Stomach smooth muscle (tissue), 2 donors: ENCODE results near the gene VSIG10.
A peak's percentile ranks its signal among the peaks of the same experiment; 100 is the strongest.
"Not testable (repeated sequence)": the region's sequence is repeated elsewhere in the genome, so short reads cannot be mapped to it uniquely, and the experiment has no call there.

Experiments
- H3K27ac ChIP-seq: one replicate; pipeline ENCODE4 v1.7.0; 2013; ENCODE audit warnings: mild to moderate bottlenecking, low read length, inconsistent platforms
- H3K27me3 ChIP-seq, 2 donors: one replicate each; pipeline ENCODE4 v1.7.0; 2013; ENCODE audit warnings: low read length in 2 of 2; ENCODE audit not compliant: insufficient read depth in 2 of 2, control insufficient read depth in 1 of 2
- H3K36me3 ChIP-seq, 2 donors: one replicate each; pipeline ENCODE4 v1.7.0; 2013; ENCODE audit warnings: low read length in 2 of 2; ENCODE audit not compliant: control insufficient read depth in 2 of 2, insufficient read depth in 2 of 2
- H3K4me1 ChIP-seq: one replicate; pipeline ENCODE4 v1.7.0; 2013; ENCODE audit warnings: low read length; ENCODE audit not compliant: control insufficient read depth, insufficient read depth
- H3K4me3 ChIP-seq, 2 donors: one replicate each; pipeline ENCODE4 v1.7.0; 2013; ENCODE audit warnings: low read length in 2 of 2
- H3K9ac ChIP-seq, 2 donors: one replicate each; pipeline ENCODE4 v1.7.0; 2013; ENCODE audit warnings: low read length in 2 of 2, mild to moderate bottlenecking in 1 of 2
- H3K9me3 ChIP-seq, 2 donors: one replicate each; pipeline ENCODE4 v1.7.0; 2013; ENCODE audit warnings: low read length in 2 of 2; ENCODE audit not compliant: control insufficient read depth in 2 of 2
- donor health status: healthy.
- donor health status: Pancreatic carcinoma.

The VSIG10 gene

DNA sequence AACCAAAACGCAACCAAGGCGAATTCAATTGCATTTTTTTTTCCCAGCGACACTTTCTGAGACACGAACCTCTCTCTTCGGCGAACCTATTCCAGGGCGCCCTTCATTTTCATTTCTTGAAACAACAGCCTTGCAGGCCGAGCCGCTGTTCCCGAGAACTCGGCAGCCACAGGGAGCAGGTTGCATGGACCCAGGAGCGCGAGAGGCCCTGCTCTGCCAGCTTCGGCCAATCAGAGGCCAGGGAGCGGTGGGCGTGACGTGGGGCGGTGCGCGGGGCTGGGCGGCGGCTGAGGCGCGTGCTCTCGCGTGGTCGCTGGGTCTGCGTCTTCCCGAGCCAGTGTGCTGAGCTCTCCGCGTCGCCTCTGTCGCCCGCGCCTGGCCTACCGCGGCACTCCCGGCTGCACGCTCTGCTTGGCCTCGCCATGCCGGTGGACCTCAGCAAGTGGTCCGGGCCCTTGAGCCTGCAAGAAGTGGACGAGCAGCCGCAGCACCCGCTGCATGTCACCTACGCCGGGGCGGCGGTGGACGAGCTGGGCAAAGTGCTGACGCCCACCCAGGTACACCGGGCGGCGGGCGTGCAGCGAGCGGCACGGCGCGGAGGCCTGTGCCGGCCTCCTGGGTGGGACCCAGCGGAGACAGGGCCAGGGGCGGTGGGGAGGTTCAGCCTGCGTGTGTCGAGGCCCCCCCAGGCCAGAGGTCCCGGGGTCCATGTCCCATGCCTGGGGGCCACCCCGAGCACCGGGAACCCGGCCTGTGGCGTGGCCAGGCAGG, 32.2 kb upstream of the VSIG10 start, which contains the start of gene PEBP1:
PEBP1 (plus strand) TSS at position 337 of the 771 bp plus-strand sequence; CDS start at position 423, 86 bp downstream.
- Histone ChIP-seq H3K4me1 (peaks cover 15% of the 10 kb centered on the region), H3K27me3 (no peaks in the 10 kb centered on the region), H3K9me3 (no peaks in the 10 kb centered on the region), H3K4me3 (peak within 1 kb of the TSS; percentile 90 to 97), H3K27ac (peak within 1 kb of the TSS; percentile 83), H3K9ac (peak within 1 kb of the TSS; percentile 90 to 95), H3K36me3 (peaks cover 12 to 18% of the 10 kb centered on the region in 2 donors)

DNA sequence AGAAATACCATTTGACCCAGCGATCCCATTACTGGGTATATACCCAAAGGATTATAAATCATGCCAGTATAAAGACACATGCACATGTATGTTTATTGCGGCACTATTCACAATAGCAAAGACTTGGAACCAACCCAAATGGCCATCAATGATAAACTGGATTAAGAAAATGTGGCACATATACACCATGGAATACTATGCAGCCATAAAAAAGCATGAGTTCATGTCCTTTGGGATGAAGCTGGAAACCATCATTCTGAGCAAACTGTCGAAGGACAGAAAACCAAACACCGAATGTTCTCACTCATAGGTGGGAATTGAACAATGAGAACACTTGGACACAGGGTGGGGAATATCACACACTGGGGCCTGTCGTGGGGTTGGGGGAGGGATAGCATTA, 25.6 kb upstream of the VSIG10 start:
- not testable (repeated sequence) for H3K27ac ChIP-seq

DNA sequence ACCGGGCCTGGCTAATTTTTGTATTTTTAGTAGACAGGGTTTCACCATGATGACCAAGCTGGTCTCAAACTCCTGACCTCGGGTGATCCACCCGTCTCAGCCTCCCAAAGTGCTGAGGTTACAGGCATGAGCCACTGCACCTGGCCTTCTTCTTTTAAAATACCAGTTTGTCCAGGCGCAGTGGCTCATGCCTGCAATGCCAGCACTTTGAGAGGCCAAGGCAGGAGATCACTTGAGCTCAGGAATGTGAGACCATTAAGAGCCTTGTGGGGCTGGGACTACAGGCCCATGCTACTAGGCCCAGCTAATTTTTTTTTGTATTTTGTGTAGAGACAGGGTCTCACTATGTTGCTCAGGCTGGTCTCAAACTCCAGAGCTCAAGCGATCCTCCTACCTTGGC, 24.1 kb upstream of the VSIG10 start:
- Histone ChIP-seq H3K27ac (no peak overlapping the region), H3K4me1 (no peaks in the 10 kb centered on the region), H3K27me3 (no peaks in the 10 kb centered on the region), H3K9me3 (no peaks in the 10 kb centered on the region), H3K36me3 (no peaks in the 10 kb centered on the region), H3K4me3 (no peak overlapping the region), H3K9ac (no peak overlapping the region)

More for the DNA sequence above, 25.6 kb upstream of the VSIG10 start:
- H3K4me3 ChIP-seq, H3K4me1 ChIP-seq, H3K9me3 ChIP-seq, H3K36me3 ChIP-seq, H3K9ac ChIP-seq, H3K27me3 ChIP-seq: not testable (repeated sequence)

DNA sequence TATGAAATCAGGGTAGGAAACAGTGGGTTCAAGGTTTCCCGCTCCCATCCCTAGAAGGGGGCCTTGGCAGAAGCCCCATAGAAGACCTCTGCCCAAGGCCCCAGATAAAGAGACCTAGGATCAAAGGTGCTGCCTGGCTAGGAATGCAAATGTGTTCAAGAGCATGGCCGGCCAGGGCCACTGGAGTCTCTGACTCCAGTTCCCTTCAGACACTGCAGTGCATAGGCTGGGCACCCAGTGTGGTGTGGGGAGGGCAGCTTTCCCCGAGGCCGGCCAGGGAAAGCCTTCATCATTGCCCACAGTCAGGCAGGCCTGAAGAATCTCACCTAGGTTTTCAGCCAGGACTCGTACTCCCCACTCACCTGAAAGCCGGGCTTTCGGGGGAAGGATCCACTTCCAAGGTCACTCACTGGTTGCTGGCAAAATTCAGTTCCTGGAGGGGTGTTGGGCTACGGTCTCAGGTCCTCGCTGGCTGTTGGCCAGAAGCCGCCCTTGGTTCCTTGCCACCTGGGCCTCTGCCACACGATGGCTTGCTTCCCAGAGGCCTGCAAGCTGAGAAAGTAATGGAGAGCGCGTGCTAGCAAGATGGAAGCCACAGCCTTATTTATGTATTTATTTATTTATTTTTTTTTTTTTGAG, 22.4 kb upstream of the VSIG10 start:
- Histone ChIP-seq H3K27me3 (no peaks in the 10 kb centered on the region), H3K4me1 (peaks cover under 1% of the 10 kb centered on the region), H3K4me3 (no peak overlapping the region), H3K9me3 (no peaks in the 10 kb centered on the region), H3K27ac (no peak overlapping the region), H3K9ac (no peak overlapping the region), H3K36me3 (no peaks in the 10 kb centered on the region)

DNA sequence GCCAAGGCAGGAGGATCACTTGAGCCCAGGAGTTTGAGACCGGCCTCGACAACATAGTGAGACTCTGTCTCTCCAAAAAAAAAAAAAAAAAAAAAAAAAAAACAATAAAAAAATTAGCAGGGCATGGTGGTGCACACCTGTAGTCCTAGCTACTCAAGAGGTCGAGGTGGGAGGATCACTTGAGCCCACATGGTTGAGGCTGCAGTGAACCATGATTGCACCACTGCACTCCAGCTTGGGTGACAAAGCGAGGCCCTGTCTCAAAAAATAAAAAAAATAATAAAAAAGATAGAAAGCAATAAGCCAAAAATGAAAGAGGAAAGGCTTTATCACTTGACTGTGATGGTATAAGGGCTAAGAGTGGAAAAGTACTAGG, 21.9 kb upstream of the VSIG10 start:
- H3K4me3 ChIP-seq, result no peak overlapping the region
- H3K27me3 ChIP-seq, result no peaks in the 10 kb centered on the region
- no peak overlapping the region for H3K9ac ChIP-seq
- no peaks in the 10 kb centered on the region for H3K9me3 ChIP-seq
- H3K4me1 ChIP-seq, result peaks cover 4% of the 10 kb centered on the region
- H3K36me3 ChIP-seq, result no peaks in the 10 kb centered on the region
- no peak overlapping the region for H3K27ac ChIP-seq

DNA sequence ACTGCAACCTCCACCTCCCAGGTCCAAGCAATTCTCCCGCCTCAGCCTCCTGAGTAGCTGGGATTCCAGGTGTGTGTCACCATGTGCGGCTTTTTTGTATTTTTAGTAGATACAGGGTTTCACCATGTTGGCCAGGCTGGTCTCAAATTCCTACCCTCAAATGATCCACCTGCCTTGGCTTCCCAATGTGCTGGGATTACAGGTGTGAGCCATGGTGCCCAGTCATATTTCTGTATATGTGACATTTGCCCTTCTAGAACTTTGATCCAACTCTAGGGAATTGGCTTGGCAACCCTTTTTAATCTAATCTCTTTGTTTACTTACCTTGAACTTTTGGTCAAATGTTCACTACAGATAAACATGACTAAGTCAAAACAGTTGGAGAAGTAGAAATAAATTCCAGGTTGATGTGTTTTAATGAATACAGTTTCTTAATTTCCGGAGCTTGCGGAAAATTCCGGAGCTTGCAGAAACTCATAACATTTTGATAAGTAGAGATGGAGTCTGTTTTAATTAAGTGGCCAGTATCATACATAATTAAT, 20.6 kb upstream of the VSIG10 start:
- H3K4me1 ChIP-seq, result peaks cover 4% of the 10 kb centered on the region
- H3K27ac ChIP-seq, result no peak overlapping the region

DNA sequence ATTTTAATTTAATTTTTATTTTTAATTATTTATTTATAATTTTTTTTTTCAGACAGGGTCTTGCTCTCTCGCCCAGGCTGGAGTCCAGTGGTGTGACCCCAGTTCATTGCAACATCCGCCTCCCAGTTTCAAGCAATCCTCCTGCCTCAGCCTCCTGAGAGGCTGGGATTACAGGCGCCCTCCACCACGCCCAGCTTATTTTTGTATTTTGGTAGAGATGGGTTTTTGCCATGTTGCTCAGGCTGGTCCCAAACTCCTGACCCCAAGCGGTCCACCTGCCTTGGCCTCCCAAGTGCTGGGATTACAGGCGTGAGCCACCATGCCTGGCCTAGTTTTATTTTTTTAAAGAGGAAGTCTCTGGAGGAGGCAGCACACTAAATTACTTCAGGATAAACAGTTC, 18.5 kb upstream of the VSIG10 start:
- Histone ChIP-seq H3K27ac (no peak overlapping the region), H3K9ac (no peak overlapping the region), H3K36me3 (no peaks in the 10 kb centered on the region), H3K9me3 (no peaks in the 10 kb centered on the region), H3K4me3 (no peak overlapping the region), H3K4me1 (peaks cover 4% of the 10 kb centered on the region), H3K27me3 (no peaks in the 10 kb centered on the region)

More for the DNA sequence above, 20.6 kb upstream of the VSIG10 start:
- Histone ChIP-seq H3K9ac (no peak overlapping the region), H3K27me3 (no peaks in the 10 kb centered on the region), H3K36me3 (no peaks in the 10 kb centered on the region), H3K9me3 (no peaks in the 10 kb centered on the region), H3K4me3 (no peak overlapping the region)

DNA sequence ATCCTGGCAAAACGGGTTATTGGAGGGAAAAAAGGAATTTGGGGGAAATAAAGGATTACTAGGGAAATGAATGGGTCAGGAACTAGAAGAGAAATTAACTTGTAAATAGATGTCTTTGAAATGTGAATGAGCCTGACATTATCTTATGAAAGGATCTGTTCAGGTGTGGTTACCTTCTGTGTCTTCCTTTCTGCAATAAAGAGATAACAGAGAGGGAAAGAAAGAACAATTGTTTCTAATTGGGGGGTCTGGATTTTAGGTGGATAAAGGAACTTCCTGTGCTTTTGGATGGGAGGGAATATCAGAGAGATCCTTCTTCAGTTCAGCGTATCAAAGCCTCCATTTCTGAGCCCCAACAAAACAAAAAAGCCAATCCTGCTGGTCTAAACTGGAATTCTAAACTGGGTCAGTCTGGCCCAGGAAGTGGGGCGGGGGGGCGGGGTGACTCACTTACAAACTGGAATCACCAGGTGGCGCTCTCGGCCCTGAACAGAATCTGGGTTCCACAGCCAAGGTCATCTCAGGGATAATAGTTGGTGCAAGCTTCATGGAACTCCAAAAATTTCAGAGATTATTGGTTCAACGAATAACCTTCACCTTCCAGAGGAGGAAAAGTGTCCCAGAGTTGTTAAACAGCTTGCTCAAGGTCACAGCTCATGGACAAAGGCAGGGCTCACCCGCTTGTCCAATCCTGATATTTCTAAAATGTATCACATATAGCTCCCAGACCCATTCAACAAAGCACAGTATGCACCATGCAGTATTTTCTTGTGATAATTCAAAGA, 17.0 kb upstream of the VSIG10 start:
- Histone ChIP-seq H3K27ac (no peak overlapping the region), H3K9me3 (no peaks in the 10 kb centered on the region), H3K27me3 (no peaks in the 10 kb centered on the region), H3K36me3 (peaks cover 0 to 2% of the 10 kb centered on the region in 2 donors), H3K9ac (no peak overlapping the region), H3K4me3 (no peak overlapping the region), H3K4me1 (peaks cover 4% of the 10 kb centered on the region)

DNA sequence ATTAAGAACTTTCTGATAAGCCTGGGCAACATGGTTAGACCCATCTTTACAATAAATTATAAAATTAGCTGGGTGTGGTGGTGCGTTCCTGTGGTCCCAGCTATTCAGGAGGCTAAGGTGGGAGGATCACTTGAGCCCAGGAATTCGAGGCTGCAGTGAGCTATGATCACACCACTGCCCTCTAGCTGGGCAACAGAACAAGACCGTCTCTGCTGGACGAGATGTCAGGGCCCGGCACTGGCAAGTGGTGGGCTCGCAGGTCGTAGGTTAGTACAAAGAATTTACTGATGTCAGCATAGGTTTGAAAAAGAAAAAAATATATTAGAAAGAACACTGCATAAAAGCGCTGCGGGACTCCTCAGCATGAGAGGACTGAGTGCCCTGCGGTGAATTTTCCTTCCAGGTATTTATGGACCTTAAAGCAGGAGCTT, 15.7 kb upstream of the VSIG10 start:
- Histone ChIP-seq H3K9me3 (no peaks in the 10 kb centered on the region), H3K27ac (no peak overlapping the region), H3K4me1 (peaks cover 4% of the 10 kb centered on the region), H3K27me3 (no peaks in the 10 kb centered on the region), H3K36me3 (peaks cover 0 to 6% of the 10 kb centered on the region in 2 donors), H3K9ac (no peak overlapping the region), H3K4me3 (no peak overlapping the region)

DNA sequence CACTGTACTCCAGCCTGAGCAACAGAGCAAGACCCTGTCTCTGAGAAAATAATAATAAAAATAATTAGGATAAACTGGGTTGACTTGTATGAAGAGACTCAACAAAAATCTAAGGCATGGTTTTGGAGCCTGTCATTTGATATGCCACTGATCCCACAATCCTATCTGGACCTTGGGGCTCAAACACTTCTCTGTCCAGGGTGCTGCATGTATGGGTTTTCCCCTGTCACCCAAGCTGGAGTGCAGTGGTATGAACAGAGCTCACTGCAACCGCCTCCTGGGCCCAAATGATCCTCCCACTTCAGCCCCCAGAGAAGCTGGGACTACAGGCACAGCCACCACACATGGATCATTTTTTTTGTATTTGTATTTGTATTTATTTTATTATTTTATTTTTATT, 5.3 kb upstream of the VSIG10 start:
- Histone ChIP-seq H3K4me3 (no peak overlapping the region), H3K9ac (no peak overlapping the region), H3K36me3 (no peaks in the 10 kb centered on the region), H3K9me3 (no peaks in the 10 kb centered on the region), H3K27me3 (no peaks in the 10 kb centered on the region), H3K27ac (no peak overlapping the region), H3K4me1 (peaks cover 4% of the 10 kb centered on the region)
